ENCODE results near the gene GAB2. TPM values are rescaled to one million over a fixed set of nuclear protein-coding genes. Genes with fewer than 3 reads are reported as not detected.

GAB2 gene
- total and polyA plus RNA-seq, 10 of the 15 experiments (the other 5 are each of a cell fraction or from before 2014, with no cell fraction given): 0.69 to 12.6 (median 3.8) TPM

DNA sequence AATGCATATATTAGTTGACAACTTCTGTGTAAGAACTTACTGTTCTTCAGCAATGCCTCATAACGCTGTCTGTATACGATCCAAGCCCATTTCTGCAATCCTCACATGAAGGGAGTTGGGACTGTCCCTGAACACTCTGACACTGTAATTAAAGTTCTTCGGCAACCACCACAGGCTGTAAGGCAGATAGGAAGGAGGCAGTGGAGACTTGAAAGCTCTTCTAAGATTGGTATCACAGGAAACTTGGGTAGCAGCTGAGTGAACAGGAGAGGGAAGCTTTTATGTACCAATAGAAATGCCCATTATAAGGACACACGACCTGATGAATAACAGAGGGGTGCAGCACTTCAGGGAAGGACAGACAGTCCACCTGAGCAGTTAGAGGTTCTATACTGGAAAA is 12.0 kb upstream of the GAB2 start:
- H3K27ac ChIP-seq (ENCODE audit: control insufficient read depth, insufficient read depth): no peak overlapping the region
- intact Hi-C loops (cut with micrococcal nuclease; ENCODE audit: unreplicated experiment): loop anchor here (5.0 to 10.0 kb wide), 2 partner anchors 292 to 355 kb away; partner anchors contain the start of genes ALG8 and NDUFC2

More for the DNA sequence above, 12.0 kb upstream of the GAB2 start:
- WGBS (ENCODE audit: insufficient coverage, insufficient replicate concordance, low lambda C conversion rate, missing lambda C conversion rate): 17% methylated on average over 4 of the region's 4 CpGs
- no peak for FAIRE-seq
- H2AFZ ChIP-seq (ENCODE audit: control insufficient read depth, low read depth, low read length): no peak overlapping the region
- no peaks in the 10 kb centered on the region for H3K36me3 ChIP-seq (ENCODE audit: control insufficient read depth in 2 of 2, insufficient read depth in 2 of 2, low read length in 1 of 2)
- SMC1A ChIA-PET (ENCODE audit: uncharacterized antibody, unreplicated experiment): interaction anchor here (0.9 to 6.2 kb wide), 10 partner anchors 10 to 202 kb away, joined by 3 to 87 read pairs (median 10); partner anchors contain the start of gene GAB2
- POLR2A ChIA-PET: interaction anchor here (0.5 to 3.3 kb wide), 3 partner anchors 11 to 135 kb away, joined by 3 to 12 read pairs (median 3); partner anchors contain the start of gene GAB2
- H4K20me1 ChIP-seq (ENCODE audit: control insufficient read depth, insufficient read depth): no peaks in the 10 kb centered on the region
- CTCF ChIA-PET: interaction anchor here (0.6 to 6.6 kb wide), 9 partner anchors 11 to 1031 kb away, joined by 3 to 102 read pairs (median 4); partner anchors contain the start of gene GAB2
- in situ Hi-C loops (cut with MboI): no loop called here
- BruUV-seq (replicated peaks): no TSS peak
- peaks cover 51% of the 10 kb centered on the region for H3K4me1 ChIP-seq (ENCODE audit: control insufficient read depth, insufficient read depth, low read length)
- no peak overlapping the region for H3K4me3 ChIP-seq
- TF ChIP-seq BCL3 (IDR thresholded peaks at IDR 0.05; ENCODE audit: borderline replicate concordance, insufficient read depth, low read depth, low read length, poor library complexity, severe bottlenecking): no peak
- TF ChIP-seq POLR2AphosphoS5 (IDR thresholded peaks at IDR 0.05; ENCODE audit: low read length): no peak
- TF ChIP-seq RB1 (IDR thresholded peaks at IDR 0.05; ENCODE audit: borderline replicate concordance): no peak
- TF ChIP-seq SIX5 (IDR thresholded peaks at IDR 0.05; ENCODE audit: low read depth, low read length, severe bottlenecking): no peak
- TF ChIP-seq SUZ12 (IDR thresholded peaks at IDR 0.05; ENCODE audit: unreplicated experiment): no peak
- TF ChIP-seq BCL11A (IDR thresholded peaks at IDR 0.05; ENCODE audit: low read depth, low read length): no peak
- no peak for TF ChIP-seq CBX5 (IDR thresholded peaks at IDR 0.05; ENCODE audit: low read depth)
- TF ChIP-seq USF1 (IDR thresholded peaks at IDR 0.05; ENCODE audit: borderline replicate concordance, extremely low read length, insufficient read depth, low read depth, low read length): no peak
- TF ChIP-seq RCOR1 (conservative IDR thresholded peaks at IDR 0.05; ENCODE audit: low read depth, low read length): no peak
- H3K27me3 ChIP-seq (replicated peaks in 1 of 2; ENCODE audit: control insufficient read depth in 2 of 2, insufficient read depth in 2 of 2, low read length in 1 of 2): no peaks in the 10 kb centered on the region
- no peaks in the 10 kb centered on the region; the same call in 2 of the 3 replicates for H3K9me3 ChIP-seq (replicated peaks; ENCODE audit: control insufficient read depth, insufficient read depth, low read length)
- no peak for DNase-seq (ENCODE audit: low read depth, low spot score)
- no peak overlapping the region for H3K9ac ChIP-seq (ENCODE audit: control insufficient read depth, insufficient read depth, low read length)
- no peak for ATAC-seq
- RAD21 ChIA-PET (ENCODE audit: unreplicated experiment): interaction anchor here (0.9 to 6.0 kb wide), 6 partner anchors 9 to 241 kb away, joined by 3 to 55 read pairs (median 5); partner anchors contain the start of genes GAB2, KCTD21 and USP35
- H3K4me2 ChIP-seq (ENCODE audit: control insufficient read depth, insufficient read depth): no peak overlapping the region
- no peaks in the 10 kb centered on the region for H3K79me2 ChIP-seq (ENCODE audit: control insufficient read depth, insufficient read depth, low read length)
